NCI-H1092 (cell line): Measurements from ENCODE around the gene SOBP.

Source experiments
- DNase-seq: peaks from one replicate; lab custom pipeline; 2025; lab: John Stamatoyannopoulos, UW

The SOBP gene

DNA sequence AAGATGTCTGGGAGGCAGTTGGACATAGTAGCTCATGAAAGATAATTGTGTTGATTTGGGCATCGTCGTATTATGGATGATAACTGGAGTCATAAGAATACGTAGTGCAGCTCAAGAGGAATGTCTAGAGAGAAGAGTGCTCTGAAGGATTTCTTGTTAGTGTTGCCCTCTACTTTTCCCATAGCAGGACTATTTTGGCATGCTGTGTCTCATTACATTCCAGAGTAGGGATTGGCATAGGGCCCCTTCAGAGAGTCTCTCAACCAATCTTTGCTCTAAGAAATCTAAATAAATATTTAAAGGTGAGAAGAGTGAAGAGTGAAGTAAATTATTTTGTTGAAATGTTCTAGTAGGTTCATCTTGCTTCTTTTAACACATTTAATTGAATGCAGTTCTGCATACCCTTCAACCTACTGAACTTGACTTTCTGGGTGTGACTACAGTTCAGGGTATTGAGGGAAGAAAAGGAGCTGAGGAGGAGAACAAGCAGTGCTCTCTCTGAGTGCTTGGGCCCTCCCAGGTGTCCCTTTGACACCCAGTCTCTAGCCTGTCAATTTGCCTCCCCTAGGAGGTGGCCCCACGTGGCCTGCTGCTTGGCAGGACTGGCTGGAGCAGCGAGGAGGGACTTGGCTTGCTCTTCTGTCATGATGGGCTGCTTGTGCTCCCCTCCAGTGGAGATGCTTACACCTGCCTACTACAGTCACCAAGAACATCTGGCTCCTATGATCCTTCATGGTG, 33.3 kb downstream of the SOBP start:
- no peak for DNase-seq

- no peak for DNase-seq
Observed at GRCh38 chr6:107523794-107524193, 33.9 kb downstream of the SOBP start.

GRCh38 chr6:107524626-107525025, 34.7 kb downstream of the SOBP start:
- DNase-seq, result no peak

DNA sequence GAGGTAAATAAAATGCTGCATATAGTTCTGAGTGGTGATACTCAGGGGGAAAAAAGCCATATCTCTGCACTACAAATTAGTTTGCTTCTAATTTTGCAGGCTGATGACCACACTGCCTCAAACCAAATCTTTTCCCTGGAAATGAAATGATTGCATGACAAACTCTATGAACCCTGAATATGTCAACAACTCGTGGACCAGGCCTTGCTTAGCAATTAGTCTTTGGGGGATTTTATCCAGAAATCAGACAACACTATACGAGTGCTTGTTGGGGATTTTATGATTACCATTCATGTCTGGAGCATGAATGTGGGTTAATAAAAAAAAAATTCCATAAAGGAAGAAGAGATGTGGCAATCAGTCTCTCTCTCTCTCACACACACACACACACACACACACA, 42.0 kb downstream of the SOBP start:
- DNase-seq, result no peak

DNA sequence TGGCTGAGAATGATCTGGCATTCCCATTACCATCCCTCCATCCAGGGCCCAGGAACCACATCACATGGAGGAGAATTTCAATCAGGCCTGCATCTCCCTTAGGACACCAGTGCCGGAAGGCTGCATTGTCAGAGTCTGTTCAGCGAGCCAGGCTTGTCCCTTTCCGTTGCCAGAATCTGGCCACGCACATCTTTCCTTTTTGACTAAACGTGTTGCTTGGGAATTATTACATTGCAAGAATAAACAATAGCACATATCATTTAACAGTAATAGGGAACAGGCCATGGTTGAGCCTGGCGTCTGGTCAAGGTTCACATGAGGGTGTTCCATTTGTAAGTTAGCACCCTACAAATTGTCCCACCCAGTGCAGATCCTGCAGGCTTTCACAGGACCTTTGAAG, 42.8 kb downstream of the SOBP start:
- DNase-seq, result no peak

DNA sequence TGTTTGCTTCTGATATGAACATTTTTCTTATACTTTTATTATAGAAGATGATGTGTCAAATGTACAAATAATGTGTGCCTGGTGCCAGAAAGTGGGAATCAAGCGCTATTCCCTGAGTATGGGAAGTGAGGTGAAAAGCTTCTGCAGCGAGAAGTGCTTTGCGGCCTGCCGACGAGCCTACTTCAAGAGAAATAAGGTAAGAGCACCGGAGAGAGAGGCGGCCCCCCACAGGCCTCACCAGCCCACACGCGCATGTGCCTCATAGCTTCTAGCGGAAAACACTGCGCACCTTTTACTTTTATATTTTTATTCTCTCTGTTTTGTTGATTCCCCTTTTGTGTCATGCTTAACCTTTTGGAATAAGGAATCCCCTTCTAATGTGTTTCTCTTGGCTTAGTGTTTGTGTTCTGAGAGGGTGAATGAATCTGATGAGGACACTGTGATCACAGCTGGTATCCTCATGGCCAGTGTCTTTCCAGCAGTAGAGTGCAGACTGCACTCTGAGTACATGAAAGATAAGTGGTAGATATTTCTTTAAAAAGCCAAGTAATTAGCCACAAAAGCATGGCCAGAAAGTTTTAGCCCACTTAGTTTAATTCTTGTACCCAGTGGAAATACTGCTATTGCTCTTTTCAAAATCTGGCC, 43.6 kb downstream of the SOBP start:
- no peak for DNase-seq

GRCh38 chr6:107534571-107535141, 44.7 kb downstream of the SOBP start:
- no peak for DNase-seq

GRCh38 chr6:107535626-107536025, 45.7 kb downstream of the SOBP start:
- DNase-seq, result no peak

- no peak for DNase-seq
Observed at GRCh38 chr6:107536180-107536961, 46.5 kb downstream of the SOBP start.

DNA sequence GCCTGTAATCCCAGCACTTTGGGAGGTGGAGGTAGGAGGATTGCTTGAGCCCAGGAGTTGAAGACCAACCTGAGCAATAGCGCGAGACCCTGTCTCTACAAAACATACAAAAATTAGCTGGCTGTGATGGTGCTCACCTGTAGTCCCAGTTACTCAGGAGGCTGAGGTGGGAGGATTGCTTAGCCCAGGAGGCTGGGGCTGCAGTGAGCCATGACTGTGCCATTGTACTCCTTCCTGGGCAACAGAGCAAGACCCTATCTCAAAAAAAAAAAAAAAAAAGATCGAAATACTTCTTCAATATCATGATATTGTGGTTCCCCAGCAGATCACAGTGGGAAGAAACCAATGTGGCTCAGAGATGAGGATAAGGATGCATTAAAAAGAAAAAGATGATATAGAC, 47.6 kb downstream of the SOBP start:
- DNase-seq, result no peak

DNA sequence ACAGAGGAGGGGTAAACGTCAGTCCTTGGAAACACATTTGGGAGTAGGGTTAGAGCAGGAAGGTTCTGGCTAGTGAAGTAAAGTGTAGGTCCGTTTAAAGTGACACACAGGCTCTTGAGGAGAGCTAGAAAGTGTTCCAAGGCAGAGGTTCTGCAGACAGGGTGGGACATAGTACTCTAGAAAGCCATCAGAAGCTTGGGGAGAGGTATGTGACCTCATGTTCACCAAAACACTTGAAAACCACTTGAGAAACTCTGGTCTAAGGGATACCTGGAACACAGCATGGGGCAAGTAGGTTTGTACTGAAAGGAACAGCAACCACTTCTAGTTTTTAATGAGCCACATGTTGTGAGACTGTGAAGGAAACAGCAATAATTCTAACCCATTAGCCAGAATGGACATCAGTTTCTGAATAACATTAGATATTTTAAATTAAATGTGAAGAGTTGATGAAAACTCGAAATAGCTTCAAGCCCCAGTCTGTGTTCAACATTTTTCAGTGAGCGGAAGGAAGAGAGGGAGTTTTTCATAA, 49.0 kb downstream of the SOBP start:
- no peak for DNase-seq

DNA sequence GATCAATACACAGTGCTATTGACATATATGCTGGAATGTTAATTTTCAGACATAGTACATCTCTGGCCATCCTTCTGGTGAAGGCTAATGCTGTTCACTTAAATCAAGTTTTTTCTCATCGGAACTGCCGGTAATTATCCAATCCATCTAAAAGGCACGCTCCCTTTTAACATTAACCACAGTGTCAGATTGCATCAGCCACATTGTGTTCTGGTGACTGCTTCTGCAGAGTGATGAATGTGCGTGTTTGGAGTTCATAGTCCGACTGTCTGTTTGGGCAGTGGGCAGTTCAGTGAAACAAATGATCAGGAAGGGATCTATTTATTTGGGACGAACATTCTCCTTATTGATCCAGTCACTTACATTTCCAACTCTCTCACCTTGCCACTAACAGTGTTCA, 49.5 kb downstream of the SOBP start:
- no peak for DNase-seq

DNA sequence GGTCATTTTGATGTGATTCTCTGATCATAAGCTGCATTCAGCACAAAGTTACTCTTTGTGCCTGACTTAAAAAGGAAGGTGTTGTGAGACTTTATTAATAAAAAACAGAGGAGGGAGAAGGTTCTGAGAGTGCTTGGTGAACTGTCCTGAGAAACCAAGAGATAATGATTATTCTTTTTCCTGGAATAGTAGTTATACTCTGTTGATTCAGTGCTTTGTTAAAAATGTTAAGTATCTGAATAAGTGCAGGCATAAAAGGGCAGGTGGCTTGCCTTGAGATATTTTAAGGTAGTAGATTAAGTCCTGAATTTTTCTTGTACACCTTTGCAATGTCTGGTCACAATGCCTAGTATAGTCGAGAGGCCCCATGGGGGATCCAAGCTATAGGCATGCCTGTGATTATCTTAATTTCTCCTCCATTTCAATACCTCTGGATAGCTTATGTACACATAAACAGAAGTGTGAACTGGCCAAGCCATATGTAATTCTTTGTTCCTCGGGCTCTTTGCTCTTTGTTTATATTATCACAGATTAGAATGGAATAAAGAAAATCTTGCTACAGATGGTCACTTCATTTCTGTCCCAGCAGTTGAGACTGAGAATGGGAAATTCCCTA, 50.0 kb downstream of the SOBP start:
- no peak for DNase-seq

- no peak for DNase-seq
Observed at GRCh38 chr6:107540465-107540857, 50.5 kb downstream of the SOBP start.

DNA sequence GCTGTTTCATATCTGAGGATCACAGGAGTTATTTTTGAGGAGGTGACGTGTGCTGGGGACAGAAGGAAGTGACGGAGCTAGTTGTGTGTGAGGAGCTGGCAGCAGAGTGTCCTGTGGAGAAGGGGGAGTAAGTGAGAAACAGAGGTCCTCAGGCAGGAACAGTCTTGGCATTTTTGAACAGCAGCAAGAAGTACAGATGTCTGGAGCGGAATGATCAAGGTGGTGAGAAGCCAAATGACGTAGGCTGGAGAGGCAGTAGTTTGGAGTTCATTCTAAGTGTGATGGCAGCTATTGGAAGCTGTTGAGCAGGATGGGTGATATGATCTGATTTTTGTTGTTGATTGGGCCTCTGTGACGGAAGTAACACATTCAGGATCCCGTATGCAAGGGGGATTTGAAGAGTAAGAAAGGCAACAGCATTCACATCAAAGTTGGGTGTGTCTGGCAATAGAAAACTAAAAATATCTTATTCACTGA, 52.3 kb downstream of the SOBP start:
- DNase-seq, result no peak

- no peak for DNase-seq
Observed at GRCh38 chr6:107543088-107543487, 53.2 kb downstream of the SOBP start.

- no peak for DNase-seq
Observed at GRCh38 chr6:107543567-107543966, 53.6 kb downstream of the SOBP start.

- DNase-seq, result no peak
Observed at GRCh38 chr6:107545763-107546162, 55.8 kb downstream of the SOBP start.

- no peak for DNase-seq
Observed at GRCh38 chr6:107546691-107547450, 57.0 kb downstream of the SOBP start.

DNA sequence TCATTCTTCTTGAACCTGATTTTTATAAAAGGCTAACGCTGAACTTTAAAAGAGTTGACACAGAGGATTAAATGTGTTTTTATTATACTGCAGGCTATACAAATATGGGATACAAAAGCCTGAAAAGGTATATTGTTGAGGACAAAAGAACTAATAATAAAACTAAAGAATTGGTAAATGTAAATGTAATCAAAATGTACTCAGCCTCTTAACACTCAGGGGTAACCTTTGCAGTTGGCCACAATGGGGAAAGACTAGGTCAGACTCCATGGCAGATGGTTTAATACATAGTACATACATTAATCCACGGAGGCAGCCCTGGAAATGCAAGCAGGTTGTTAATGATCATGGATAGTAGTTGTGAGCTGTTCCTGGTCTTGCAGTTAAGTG, 57.5 kb downstream of the SOBP start:
- no peak for DNase-seq

GRCh38 chr6:107550241-107550840, 60.4 kb downstream of the SOBP start:
- no peak for DNase-seq
